Kidney (tissue), 14 donors: ENCODE measurements around the gene CENPK. TPM values are rescaled to one million over a fixed set of nuclear protein-coding genes. Genes with fewer than 3 reads are reported as not detected.

ENCODE experiments used
- DNase-seq, 5 donors: peaks; one replicate each; pipeline ENCODE4 v3.0.0-alpha.2; 2013 to 2020
- FAIRE-seq: peaks from 2 replicates; lab custom pipeline; 2012; peaks lifted over from hg19 to GRCh38; lab: Jason Lieb, UNC
- H3K27ac ChIP-seq, 2 donors: one replicate each; pipeline ENCODE4 v1.7.0; 2013; ENCODE audit warnings: low read depth in 2 of 2, low read length in 2 of 2, inconsistent platforms in 1 of 2
- H3K27me3 ChIP-seq: one replicate; pipeline ENCODE4 v1.7.1; 2013; ENCODE audit warnings: low read length, inconsistent platforms; ENCODE audit not compliant: control insufficient read depth, insufficient read depth
- H3K36me3 ChIP-seq, 3 donors: one replicate each; pipeline versions ENCODE4 v1.7.0 to v1.7.1; 2013; ENCODE audit warnings: low read length in 3 of 3, control low read depth in 1 of 3, inconsistent platforms in 1 of 3; ENCODE audit not compliant: insufficient read depth in 3 of 3, control insufficient read depth in 2 of 3
- H3K4me1 ChIP-seq, 3 donors: one replicate each; pipeline versions ENCODE4 v1.7.0 to v1.7.1; 2013; ENCODE audit warnings: low read length in 3 of 3, inconsistent platforms in 1 of 3, low read depth in 1 of 3; ENCODE audit not compliant: control insufficient read depth in 2 of 3, insufficient read depth in 2 of 3
- H3K4me3 ChIP-seq, 3 donors: one replicate each; pipeline versions ENCODE4 v1.7.0 to v1.8.1; 2013; ENCODE audit warnings: low read length in 3 of 3, control low read depth in 1 of 3, inconsistent platforms in 1 of 3
- H3K9ac ChIP-seq, 3 donors: one replicate each; pipeline versions ENCODE4 v1.7.0 to v1.7.1; 2013; ENCODE audit warnings: low read length in 3 of 3, control low read depth in 1 of 3, inconsistent platforms in 1 of 3
- H3K9me3 ChIP-seq, 3 donors: one replicate each; pipeline versions ENCODE4 v1.7.0 to v1.7.1; 2013; ENCODE audit warnings: low read length in 3 of 3, control low read depth in 1 of 3, inconsistent platforms in 1 of 3; ENCODE audit not compliant: control insufficient read depth in 2 of 3, insufficient read depth in 1 of 3
- CTCF ChIP-seq: IDR thresholded peaks from 3 replicates; pipeline ENCODE4 v1.5.1; 2012; ENCODE audit warnings: mild to moderate bottlenecking, moderate library complexity, borderline replicate concordance; ENCODE audit not compliant: insufficient read depth; ENCODE audit errors: extremely low read depth
- intact Hi-C: fragments of 100-400 bp; cut with DNase I; formaldehyde crosslinking; loops from one replicate; pipeline ENCODE4 v1.11.1; 2022
- polyA plus RNA-seq: library from polyadenylated mRNA; stranded (reverse); fragments of 350-450 nt; fragmentation: Illumina TruSeq; extraction: RNeasy Lipid Tissue Mini Kit (QIAGEN cat#74804); gene quantifications from one replicate; pipeline ENCODE4 v1.2.3, GENCODE V29; 2014; ENCODE audit warnings: low read depth, low replicate concordance; ENCODE audit not compliant: insufficient read depth
- total RNA-seq: library from RNA; stranded (reverse); fragmentation: NEBNext Ultra II Directional; extraction: Animal tissue kit (Norgen Biotek cat#: 25700); gene quantifications from one replicate; pipeline ENCODE4 v1.2.1, GENCODE V29; 2021
- donor health status: control.
- donor health status: control.
- donor health status: control.
- donor health status: control.
- donor health status: control.
- donor health status: DM: yes; HTN: yes; CAD: no.
- donor health status: Normal renal cell carcinoma (clear cell type).

CENPK gene
- total and polyA plus RNA-seq, 2 donors from 2014 or later: 3.5 TPM; not detected in 1

DNA sequence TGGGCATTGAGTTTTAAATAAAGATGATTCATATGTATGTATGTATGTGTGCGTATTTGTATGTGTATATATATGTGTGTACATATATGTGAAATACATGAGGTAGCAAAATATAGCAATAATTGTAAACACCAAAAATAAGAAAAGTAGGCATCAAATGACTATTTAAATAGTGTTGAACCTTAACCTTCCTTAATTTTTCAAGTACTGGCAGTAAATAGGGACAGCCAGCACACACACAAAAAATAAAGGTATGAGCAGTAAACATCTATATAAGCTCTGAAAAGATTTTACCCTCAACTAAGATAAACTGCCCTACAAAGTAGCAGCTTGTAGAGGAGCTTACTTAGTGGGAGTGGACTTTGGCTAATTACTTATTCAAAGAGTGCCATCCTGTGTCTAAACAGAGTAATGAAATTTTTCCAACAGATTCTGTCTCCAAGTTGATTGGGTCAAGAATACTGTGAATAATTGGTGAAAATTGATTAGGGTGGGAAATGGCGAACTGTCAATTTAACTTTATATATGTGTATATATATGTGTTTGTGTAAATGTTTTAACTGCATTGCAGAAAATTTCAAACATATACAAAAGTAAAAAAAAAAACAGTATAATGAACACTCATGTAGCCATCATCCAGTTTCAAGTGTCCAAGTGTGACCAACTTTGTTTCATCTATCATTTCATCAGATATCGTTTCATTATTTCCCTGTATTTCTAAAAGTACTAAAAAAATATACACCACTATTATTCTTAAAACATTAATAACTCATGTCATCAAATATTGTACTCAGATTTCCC, 79.2 kb downstream of the CENPK start:
- intact Hi-C loops: loop anchor here (10.0 kb wide), 1 partner anchor 529 kb away; no protein-coding TSS in a partner anchor
- Histone ChIP-seq H3K36me3 (no peaks in the 10 kb centered on the region), H3K9ac (peak overlapping the region in 2 of 3 donors; percentile 74 to 90), H3K27ac (peak overlapping the region in 1 of 2 donors; percentile 68), H3K4me3 (peak overlapping the region; percentile 84 to 94 (median 84)), H3K9me3 (no peaks in the 10 kb centered on the region), H3K4me1 (peaks cover 0 to 4% (median 0%) of the 10 kb centered on the region in 3 donors), H3K27me3 (peaks cover 2% of the 10 kb centered on the region)
- FAIRE-seq (peak; percentile 75), DNase-seq (peak in 2 of 5 donors; percentile 72 to 74)
- TF ChIP-seq CTCF: peak; percentile 68

DNA sequence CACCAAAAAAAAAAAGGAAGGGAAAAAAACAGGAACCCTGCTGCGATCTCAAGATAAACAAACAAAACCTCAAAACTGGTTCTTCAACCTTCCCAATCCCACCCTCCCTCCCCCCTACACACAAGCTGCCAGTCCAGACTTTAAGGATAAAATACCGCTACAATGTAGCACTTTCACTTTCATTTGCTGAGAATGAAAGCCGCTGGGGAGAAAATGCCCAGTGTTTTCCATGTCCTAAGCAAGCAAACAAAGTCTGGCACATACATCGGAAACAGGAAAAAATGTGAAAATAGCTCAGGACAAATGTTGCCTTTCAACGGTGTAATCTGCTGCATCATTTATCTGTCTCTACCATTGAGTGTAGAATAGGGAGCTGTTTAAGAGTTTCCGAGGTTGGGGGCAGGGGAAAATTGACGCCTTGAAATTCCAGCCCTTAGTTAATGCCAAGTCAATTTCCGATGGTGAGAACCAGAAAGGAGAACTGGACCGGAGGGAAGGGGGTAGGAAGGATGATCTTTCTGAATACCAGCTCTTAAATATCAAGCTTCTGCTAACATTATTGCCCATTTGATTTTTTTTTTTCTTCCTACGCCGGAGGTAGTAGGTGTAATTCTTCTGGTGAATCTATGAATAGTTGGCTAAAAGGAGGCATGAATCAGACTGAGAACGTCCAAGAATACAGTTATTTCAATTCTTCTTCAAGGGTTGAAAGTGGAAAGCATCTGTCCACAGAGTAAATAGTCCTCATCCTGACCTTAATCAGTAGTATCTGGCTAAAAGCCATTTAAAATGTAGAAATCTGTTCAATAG, 80.0 kb downstream of the CENPK start:
- FAIRE-seq (no peak), DNase-seq (peak in 4 of 5 donors; percentile 40 to 86 (median 70))
- intact Hi-C loops: loop anchor here (10.0 kb wide), 1 partner anchor 528 kb away; no protein-coding TSS in a partner anchor
- peaks cover 0 to 4% (median 0%) of the 10 kb centered on the region in 3 donors for H3K4me1 ChIP-seq
- H3K36me3 ChIP-seq: no peaks in the 10 kb centered on the region
- H3K4me3 ChIP-seq: peak overlapping the region; percentile 84 to 94 (median 84)
- H3K27me3 ChIP-seq: peaks cover 3% of the 10 kb centered on the region
- peak overlapping the region; percentile 64 to 90 (median 74) for H3K9ac ChIP-seq
- H3K27ac ChIP-seq: peak overlapping the region; percentile 58 to 68
- H3K9me3 ChIP-seq: no peaks in the 10 kb centered on the region
- TF ChIP-seq CTCF: no peak

GRCh38 chr5:65482296-65482735, 80.7 kb downstream of the CENPK start:
- H3K4me3 ChIP-seq: peak overlapping the region; percentile 84 to 94 (median 84)
- peak overlapping the region in 2 of 3 donors; percentile 74 to 90 for H3K9ac ChIP-seq
- H3K27ac ChIP-seq: peak overlapping the region; percentile 56 to 63
- DNase-seq (peak in 2 of 5 donors; percentile 67 to 73), FAIRE-seq (no peak)
- peaks cover 0 to 4% (median 0%) of the 10 kb centered on the region in 3 donors for H3K4me1 ChIP-seq
- intact Hi-C loops: loop anchor here (10.0 kb wide), 1 partner anchor 528 kb away; no protein-coding TSS in a partner anchor
- no peaks in the 10 kb centered on the region for H3K9me3 ChIP-seq
- H3K36me3 ChIP-seq: no peaks in the 10 kb centered on the region
- peaks cover 3% of the 10 kb centered on the region for H3K27me3 ChIP-seq
- no peak for TF ChIP-seq CTCF
